Measurements from ENCODE around the gene CDH15.

CDH15 gene

GRCh38 chr16:89166696-89167424 lies 4.7 kb upstream of the CDH15 start:
- in situ Hi-C loops (cut with HindIII; ENCODE audit: low pct_ligation_motif_present, low sequenced_read_pairs) = loop anchor here (25.0 kb wide), 1 partner anchor 405 kb away; no protein-coding TSS in a partner anchor
- Histone ChIP-seq H3K4me3 (ENCODE audit: low read depth, low read length) (no peak overlapping the region), H3K27ac (no peak overlapping the region), H3K36me3 (replicated peaks) (no peaks in the 10 kb centered on the region), H3K27me3 (replicated peaks) (peaks cover 5% of the 10 kb centered on the region)
- DNase-seq = no peak
- no peak for TF ChIP-seq CTCF (IDR thresholded peaks at IDR 0.05; ENCODE audit: low read depth, low read length, missing control alignments)

GRCh38 chr16:89167425-89167941 lies 4.1 kb upstream of the CDH15 start:
- peak; percentile 82 for TF ChIP-seq CTCF (IDR thresholded peaks at IDR 0.05; ENCODE audit: low read depth, low read length, missing control alignments)
- peak; percentile 27 for DNase-seq
- H3K27me3 ChIP-seq (replicated peaks) = peaks cover 7% of the 10 kb centered on the region
- H3K36me3 ChIP-seq (replicated peaks) = no peaks in the 10 kb centered on the region
- H3K4me3 ChIP-seq (ENCODE audit: low read depth, low read length) = no peak overlapping the region
- in situ Hi-C loops (cut with HindIII; ENCODE audit: low pct_ligation_motif_present, low sequenced_read_pairs) = loop anchor here (25.0 kb wide), 1 partner anchor 405 kb away; no protein-coding TSS in a partner anchor
- H3K27ac ChIP-seq = no peak overlapping the region

- no peak overlapping the region for H3K4me3 ChIP-seq (ENCODE audit: low read depth, low read length)
- TF ChIP-seq CTCF (IDR thresholded peaks at IDR 0.05; ENCODE audit: low read depth, low read length, missing control alignments) = peak; percentile 21
- H3K27me3 ChIP-seq (replicated peaks) = peaks cover 11% of the 10 kb centered on the region
- no peaks in the 10 kb centered on the region for H3K36me3 ChIP-seq (replicated peaks)
- in situ Hi-C loops (cut with HindIII; ENCODE audit: low pct_ligation_motif_present, low sequenced_read_pairs) = loop anchor here (25.0 kb wide), 1 partner anchor 406 kb away; no protein-coding TSS in a partner anchor
- H3K27ac ChIP-seq = no peak overlapping the region
- DNase-seq = no peak
Observed at GRCh38 chr16:89168381-89169189, 3.0 kb upstream of the CDH15 start.

GRCh38 chr16:89169778-89170177 lies 1.8 kb upstream of the CDH15 start:
- in situ Hi-C loops (cut with HindIII; ENCODE audit: low pct_ligation_motif_present, low sequenced_read_pairs) = loop anchor here (25.0 kb wide), 1 partner anchor 407 kb away; no protein-coding TSS in a partner anchor
- Histone ChIP-seq H3K27ac (no peak overlapping the region), H3K36me3 (replicated peaks) (no peaks in the 10 kb centered on the region)

More at GRCh38 chr16:89169778-89170177, 1.8 kb upstream of the CDH15 start:
- TF ChIP-seq CTCF (IDR thresholded peaks at IDR 0.05; ENCODE audit: low read depth, low read length, missing control alignments) = no peak
- peaks cover 11% of the 10 kb centered on the region for H3K27me3 ChIP-seq (replicated peaks)
- H3K4me3 ChIP-seq (ENCODE audit: low read depth, low read length) = no peak overlapping the region
- no peak for DNase-seq
